HepG2 (cell line): ENCODE results near the gene DSG4.

Source experiments
- EZH2 ChIP-seq: conservative IDR thresholded peaks from 2 replicates; pipeline ENCODE4 v1.6.1; 2012; ENCODE audit warnings: mild to moderate bottlenecking, low read depth, low read length, moderate library complexity
- JUN ChIP-seq: sonication (generic); formaldehyde crosslinking; IDR thresholded peaks from 2 replicates; pipeline ENCODE4 v1.4.0; 2020; ENCODE audit warnings: mild to moderate bottlenecking, missing genetic modification reagents
- MLLT10 ChIP-seq: sonication (generic); formaldehyde crosslinking; IDR thresholded peaks from 2 replicates; pipeline ENCODE4 v1.4.0; 2020; ENCODE audit warnings: missing genetic modification reagents

- TF ChIP-seq JUN (CRISPR knock-in tag), result no peak
- no peak for TF ChIP-seq EZH2
- no peak for TF ChIP-seq MLLT10
Measured at GRCh38 chr18:31369478-31369877, 7.1 kb upstream of the DSG4 start.
